Uterus (tissue), 2 donors: ENCODE measurements around the gene MYO18B.

ENCODE experiments used
- CTCF ChIP-seq, 4 experiments: fragments of 200-600 bp in 2 of 4; fragments of 450-650 bp in 2 of 4; sonication (generic) in 2 of 4; IDR thresholded peaks; one replicate each; pipeline ENCODE4 v1.5.1; 2016 to 2019; ENCODE audit warnings: antibody characterized with exemption in 4 of 4, mild to moderate bottlenecking in 2 of 4, moderate library complexity in 1 of 4
- POLR2A ChIP-seq, 2 donors: fragments of 450-650 bp; IDR thresholded peaks; one replicate each; pipeline ENCODE4 v1.6.1; 2016; ENCODE audit warnings: antibody characterized with exemption in 2 of 2, mild to moderate bottlenecking in 1 of 2, moderate library complexity in 1 of 2

- TF ChIP-seq CTCF (IDR thresholded peaks at IDR 0.05), result no peak
- TF ChIP-seq POLR2A (IDR thresholded peaks at IDR 0.05), result no peak
Observed at GRCh38 chr22:25853501-25854284, 111.7 kb downstream of the MYO18B start.
